SK-N-SH (cell line): ENCODE data around the gene TRIP13. TPM values are rescaled to one million over a fixed set of nuclear protein-coding genes. Genes with fewer than 3 reads are reported as not detected.
"Not testable (repeated sequence)": the region's sequence is repeated elsewhere in the genome, so short reads cannot be mapped to it uniquely, and the experiment has no call there.

ENCODE experiments used
- CTCF ChIA-PET: fragments of 300-600, 350-600 bp; formaldehyde crosslinking; extraction: SDS; loops from one replicate; lab custom pipeline; 2021; lab: Yijun Ruan, JAX
- POLR2A ChIA-PET: fragments of 350-600 bp; sonication (Branson Sonifier 250); formaldehyde crosslinking; extraction: SDS; loops from one replicate; lab custom pipeline; 2020; ENCODE audit warnings: antibody characterized with exemption, inconsistent platforms; lab: Yijun Ruan, JAX
- DNase-seq: peaks from one replicate; pipeline ENCODE4 v3.0.0; 2012
- H2AFZ ChIP-seq: fragments of 200-600 bp; sonication (generic); 2 replicates; pipeline ENCODE4 v1.8.1; 2016; ENCODE audit warnings: antibody characterized with exemption, mild to moderate bottlenecking, low read depth
- H3F3A ChIP-seq: fragments of 200-600 bp; sonication (generic); replicated peaks from 2 replicates; pipeline ENCODE3; 2016; ENCODE audit warnings: antibody characterized with exemption, mild to moderate bottlenecking; ENCODE audit not compliant: insufficient read depth
- H3K27ac ChIP-seq, 2 experiments: fragments of 200-500 bp in 1 of 2; fragments of 200-600 bp in 1 of 2; sonication (Bioruptor generic) in 1 of 2; sonication (generic), shearing (Covaris generic) in 1 of 2; 2 replicates each; pipeline versions ENCODE4 v1.5.1 to v1.6.1; 2014 to 2016; ENCODE audit warnings: low read depth in 2 of 2, inconsistent platforms in 1 of 2, low read length in 1 of 2, mild to moderate bottlenecking in 1 of 2, mixed read lengths in 1 of 2
- H3K27me3 ChIP-seq: fragments of 200-600 bp; sonication (generic), shearing (Covaris generic); 2 replicates; pipeline ENCODE4 v1.6.1; 2016; ENCODE audit warnings: mixed run types; ENCODE audit not compliant: insufficient read depth
- H3K36me3 ChIP-seq, 2 experiments: fragments of 200-500 bp in 1 of 2; fragments of 200-600 bp in 1 of 2; sonication (Bioruptor generic) in 1 of 2; sonication (generic) in 1 of 2; replicated peaks in 1 of 2; 2 replicates each; pipeline versions ENCODE3 to v1.5.1; 2014 to 2016; ENCODE audit warnings: low read length in 1 of 2, mild to moderate bottlenecking in 1 of 2; ENCODE audit not compliant: insufficient read depth in 2 of 2, control insufficient read depth in 1 of 2
- H3K4me1 ChIP-seq, 2 experiments: fragments of 200-500 bp in 1 of 2; fragments of 200-600 bp in 1 of 2; sonication (Bioruptor generic) in 1 of 2; sonication (generic), shearing (Covaris generic) in 1 of 2; 2 replicates each; pipeline versions ENCODE4 v1.5.1 to v1.6.1; 2014 to 2016; ENCODE audit warnings: low read depth in 1 of 2, low read length in 1 of 2, mixed run types in 1 of 2; ENCODE audit not compliant: insufficient read depth in 2 of 2, control insufficient read depth in 1 of 2
- H3K4me2 ChIP-seq: fragments of 200-600 bp; sonication (generic), shearing (Covaris generic); 2 replicates; pipeline ENCODE4 v1.6.1; 2017; ENCODE audit warnings: mixed run types
- H3K4me3 ChIP-seq, 2 experiments: fragments of 200-500 bp in 1 of 2; fragments of 200-600 bp in 1 of 2; sonication (Bioruptor generic) in 1 of 2; sonication (generic), shearing (Covaris generic) in 1 of 2; 2 replicates each; pipeline versions ENCODE4 v1.5.1 to v1.8.1; 2014 to 2016; ENCODE audit warnings: low read depth in 2 of 2, inconsistent platforms in 1 of 2, low read length in 1 of 2, mild to moderate bottlenecking in 1 of 2, mixed read lengths in 1 of 2, moderate library complexity in 1 of 2
- H3K79me2 ChIP-seq: fragments of 200-600 bp; sonication (generic); 2 replicates; pipeline ENCODE4 v1.8.1; 2017; ENCODE audit warnings: mild to moderate bottlenecking; ENCODE audit not compliant: insufficient read depth
- H3K9ac ChIP-seq: fragments of 200-600 bp; sonication (generic); 2 replicates; pipeline ENCODE4 v1.6.1; 2017; ENCODE audit warnings: mixed run types
- H3K9me2 ChIP-seq: fragments of 200-600 bp; sonication (generic); 2 replicates; pipeline ENCODE4 v1.6.1; 2017; ENCODE audit warnings: mixed run types
- H3K9me3 ChIP-seq: fragments of 200-600 bp; sonication (generic); 2 replicates; pipeline ENCODE4 v1.6.1; 2017; ENCODE audit warnings: mixed run types, mild to moderate bottlenecking, moderate library complexity
- H4K20me1 ChIP-seq: fragments of 200-600 bp; sonication (generic); 2 replicates; pipeline ENCODE4 v1.6.1; 2017; ENCODE audit warnings: mild to moderate bottlenecking, mixed run types; ENCODE audit not compliant: insufficient read depth
- CTCF ChIP-seq: fragments of 200-600 bp; sonication (generic); IDR thresholded peaks from 2 replicates; pipeline ENCODE4 v1.6.1; 2017; ENCODE audit warnings: antibody characterized with exemption, mild to moderate bottlenecking, moderate library complexity
- ELF1 ChIP-seq: IDR thresholded peaks from 2 replicates; pipeline ENCODE4 v1.4.0; 2012
- FOXM1 ChIP-seq: IDR thresholded peaks from 2 replicates; pipeline ENCODE4 v1.4.0; 2012; ENCODE audit warnings: low read depth, mild to moderate bottlenecking
- GATA2 ChIP-seq: sonication (generic); formaldehyde crosslinking; IDR thresholded peaks from 2 replicates; pipeline ENCODE4 v1.5.0; 2020; ENCODE audit warnings: mild to moderate bottlenecking, missing genetic modification reagents
- IRF3 ChIP-seq: fragments of 150-350 bp; IDR thresholded peaks from 2 replicates; pipeline ENCODE4 v1.6.1; 2016; ENCODE audit warnings: mild to moderate bottlenecking, low read depth, low read length
- NFIC ChIP-seq: IDR thresholded peaks from 2 replicates; pipeline ENCODE4 v1.4.0; 2012; ENCODE audit warnings: borderline replicate concordance
- NRF1 ChIP-seq: IDR thresholded peaks from 2 replicates; pipeline ENCODE4 v1.6.1; 2012; ENCODE audit warnings: low read depth, mild to moderate bottlenecking, low read length
- RAD21 ChIP-seq: IDR thresholded peaks from 2 replicates; pipeline ENCODE4 v1.6.1; 2012; ENCODE audit warnings: mild to moderate bottlenecking, low read length
- REST ChIP-seq: IDR thresholded peaks from 2 replicates; pipeline ENCODE4 v1.6.1; 2012; ENCODE audit warnings: mild to moderate bottlenecking, low read depth, low read length, moderate library complexity
- SMC3 ChIP-seq: IDR thresholded peaks from 2 replicates; pipeline ENCODE4 v1.6.1; 2012; ENCODE audit warnings: low read depth, low read length, improper control_type of control experiment
- TCF12 ChIP-seq: IDR thresholded peaks from 2 replicates; pipeline ENCODE4 v1.4.0; 2012
- USF1 ChIP-seq: IDR thresholded peaks from 2 replicates; pipeline ENCODE4 v1.4.0; 2012; ENCODE audit warnings: low read depth, borderline replicate concordance
- WGBS: methylation state at CpG from one replicate; pipeline ENCODE4 v1.1.6; 2017; ENCODE audit warnings: low lambda C conversion rate; 5-methylcytosine and 5-hydroxymethylcytosine counted together
- polyA plus RNA-seq, 3 experiments: library from polyadenylated mRNA; depleted of rRNA; stranded (reverse); fragments of >200 nt; gene quantifications; 2 replicates each; pipeline ENCODE4 v1.2.3, GENCODE V29; 2012

TRIP13 gene
- polyA plus RNA-seq, 1 of the 3 experiments (the other 2 are of a cell fraction), result 24.1 TPM

- no peak for DNase-seq
- Histone ChIP-seq H3K27me3 (peaks cover 12% of the 10 kb centered on the region), H3K4me3 (no peak overlapping the region), H3K4me1 (no peaks in the 10 kb centered on the region), H3K4me2 (no peak overlapping the region), H3K9ac (no peak overlapping the region), H4K20me1 (no peaks in the 10 kb centered on the region), H3F3A (no peaks in the 10 kb centered on the region), H3K9me2 (no peaks in the 10 kb centered on the region), H3K27ac (no peak overlapping the region), H3K9me3 (no peaks in the 10 kb centered on the region), H3K79me2 (no peaks in the 10 kb centered on the region), H3K36me3 (no peaks in the 10 kb centered on the region), H2AFZ (no peak overlapping the region)
- CTCF ChIA-PET, result interaction anchor here (1.0 to 6.0 kb wide), 7 partner anchors 10 to 235 kb away, joined by 3 to 54 read pairs (median 3); no protein-coding TSS in a partner anchor
- POLR2A ChIA-PET, result no interaction called here
- WGBS, result 64% methylated on average over 2 of the region's 4 CpGs
- TF ChIP-seq GATA2 (CRISPR knock-in tag) (no peak), CTCF (no peak), NRF1 (no peak), USF1 (no peak), REST (no peak)
Observed at GRCh38 chr5:932628-933250, 40.1 kb downstream of the TRIP13 start.

- H3K9me3 ChIP-seq, result no peaks in the 10 kb centered on the region
Observed at GRCh38 chr5:933251-933861, 40.7 kb downstream of the TRIP13 start.

GRCh38 chr5:933951-934350, 41.3 kb downstream of the TRIP13 start:
- DNase-seq, H3F3A ChIP-seq, H3K27ac ChIP-seq, H3K9me2 ChIP-seq, H3K4me2 ChIP-seq, H3K79me2 ChIP-seq, H3K9me3 ChIP-seq, H3K36me3 ChIP-seq, H3K4me1 ChIP-seq, H4K20me1 ChIP-seq, H3K9ac ChIP-seq, POLR2A ChIA-PET, H3K4me3 ChIP-seq, H2AFZ ChIP-seq: not testable (repeated sequence)
- CTCF ChIA-PET, result interaction anchor here (0.7 to 6.0 kb wide), 16 partner anchors 8 to 251 kb away, joined by 3 to 54 read pairs (median 4); partner anchors contain the start of gene NKD2
- peaks cover 12% of the 10 kb centered on the region for H3K27me3 ChIP-seq

More at GRCh38 chr5:933251-933861, 40.7 kb downstream of the TRIP13 start:
- no peaks in the 10 kb centered on the region for H3K36me3 ChIP-seq
- peaks cover 12% of the 10 kb centered on the region for H3K27me3 ChIP-seq
- POLR2A ChIA-PET, result no interaction called here
- H4K20me1 ChIP-seq, result no peaks in the 10 kb centered on the region
- DNase-seq, result no peak
- 53% methylated on average over 3 of the region's 3 CpGs for WGBS
- no peak overlapping the region for H2AFZ ChIP-seq
- no peaks in the 10 kb centered on the region for H3K4me1 ChIP-seq
- no peaks in the 10 kb centered on the region for H3F3A ChIP-seq
- H3K9ac ChIP-seq, result no peak overlapping the region
- H3K27ac ChIP-seq, result no peak overlapping the region
- H3K79me2 ChIP-seq, result no peaks in the 10 kb centered on the region
- no peak overlapping the region for H3K4me2 ChIP-seq
- CTCF ChIA-PET, result interaction anchor here (0.7 to 6.0 kb wide), 8 partner anchors 9 to 241 kb away, joined by 3 to 54 read pairs (median 14); no protein-coding TSS in a partner anchor
- no peaks in the 10 kb centered on the region for H3K9me2 ChIP-seq
- no peak overlapping the region for H3K4me3 ChIP-seq
- TF ChIP-seq RAD21, result no peak
- TF ChIP-seq NRF1, result no peak
- TF ChIP-seq FOXM1, result no peak
- no peak for TF ChIP-seq ELF1
- TF ChIP-seq IRF3, result no peak
- TF ChIP-seq TCF12, result no peak
- no peak for TF ChIP-seq SMC3
- no peak for TF ChIP-seq NFIC
